Lung (tissue), 16 donors: Measurements from ENCODE around the gene WFDC9. TPM values are rescaled to one million over a fixed set of nuclear protein-coding genes. Genes with fewer than 3 reads are reported as not detected.
"Not testable (repeated sequence)": the region's sequence is repeated elsewhere in the genome, so short reads cannot be mapped to it uniquely, and the experiment has no call there.

Source experiments
- ATAC-seq: fragments of 200-7000 bp; cut with Tn5 transposase; one replicate; pipeline ENCODE4 v1.9.1; 2020; ENCODE audit warnings: moderate number of reproducible peaks; ENCODE audit not compliant: insufficient read depth, low FRiP score
- DNase-seq, 3 donors: peaks; one replicate each; pipeline ENCODE4 v3.0.0-alpha.2; 2013 to 2017
- H3K27ac ChIP-seq, 2 donors: one replicate each; pipeline ENCODE4 v1.5.1; 2013; ENCODE audit warnings: mild to moderate bottlenecking in 2 of 2, moderate library complexity in 2 of 2, control low read depth in 1 of 2, inconsistent platforms in 1 of 2, low read depth in 1 of 2, low read length in 1 of 2
- H3K27me3 ChIP-seq, 3 donors: one replicate each; pipeline ENCODE4 v1.5.1; 2013; ENCODE audit warnings: low read length in 2 of 3; ENCODE audit not compliant: control insufficient read depth in 3 of 3, insufficient read depth in 3 of 3
- H3K36me3 ChIP-seq, 4 donors: one replicate each; pipeline ENCODE4 v1.5.1; 2013; ENCODE audit warnings: low read length in 4 of 4, mild to moderate bottlenecking in 1 of 4, moderate library complexity in 1 of 4; ENCODE audit not compliant: control insufficient read depth in 4 of 4, insufficient read depth in 4 of 4
- H3K4me1 ChIP-seq, 5 donors: one replicate each; pipeline ENCODE4 v1.5.1; 2013; ENCODE audit warnings: low read length in 5 of 5, mild to moderate bottlenecking in 2 of 5, moderate library complexity in 1 of 5; ENCODE audit not compliant: control insufficient read depth in 5 of 5, insufficient read depth in 5 of 5
- H3K4me3 ChIP-seq: one replicate; pipeline ENCODE4 v1.5.1; 2013; ENCODE audit warnings: mild to moderate bottlenecking, control low read depth, moderate library complexity
- H3K9ac ChIP-seq, 2 donors: one replicate each; pipeline ENCODE4 v1.5.1; 2013; ENCODE audit warnings: low read length in 2 of 2, control low read depth in 1 of 2; ENCODE audit not compliant: insufficient read depth in 1 of 2
- H3K9me3 ChIP-seq, 4 donors: one replicate each; pipeline ENCODE4 v1.5.1; 2013; ENCODE audit warnings: low read length in 3 of 4, mild to moderate bottlenecking in 1 of 4, moderate library complexity in 1 of 4; ENCODE audit not compliant: control insufficient read depth in 4 of 4, insufficient read depth in 3 of 4
- WGBS, 2 donors: extraction: QIAGEN DNeasy Blood & Tissue Kit; methylation state at CpG; one replicate each; pipeline ENCODE4 v1.1.7; 2013; 5-methylcytosine and 5-hydroxymethylcytosine counted together
- long read RNA-seq, 5 donors: transcript quantifications; one replicate each; lab custom pipeline, GENCODE V29; 2026
- polyA plus RNA-seq, 2 donors: library from polyadenylated mRNA; stranded (reverse); fragments of 200-250 nt; gene quantifications; one replicate each; pipeline ENCODE4 v1.2.1, GENCODE V29; 2013
- total RNA-seq, 2 donors: library from RNA; depleted of rRNA in 1 of 2; stranded (reverse); fragments of >200 nt in 1 of 2; gene quantifications; one replicate each; pipeline ENCODE4 v1.2.1, GENCODE V29; 2014 to 2021
- TF ChIP-seq, protein P1 (sequence below): IDR thresholded peaks from 2 replicates; pipeline ENCODE4 v1.5.1; 2012; ENCODE audit warnings: mild to moderate bottlenecking; ENCODE audit errors: control extremely low read depth, extremely low read depth
- donor health status: control.
- donor health status: control.
- donor health status: Bipolar disorder and iron deficiency.
- donor health status: healthy.
- donor health status: DM: yes; HTN: yes; CAD: no.

Gene WFDC9
- not detected for total RNA-seq
- not detected for polyA plus RNA-seq
- long read RNA-seq, donor 1 = 0 reads
- long read RNA-seq, donor 2 = 0 reads
- long read RNA-seq, donor 3 = 0 reads
- long read RNA-seq, donor 4 = 0 reads
- long read RNA-seq, donor 5 = 0 reads

- WGBS, 2 donors = 79 to 85% methylated on average over 4 of the region's 4 CpGs
- no peak for ATAC-seq
- no peak within 1 kb of the TSS for H3K4me3 ChIP-seq
- no peak within 1 kb of the TSS for H3K27ac ChIP-seq
- no peaks in the 10 kb centered on the region for H3K4me1 ChIP-seq
- no peak within 1 kb of the TSS for H3K9ac ChIP-seq
- no peak for DNase-seq
- TF ChIP-seq, protein P1, sequence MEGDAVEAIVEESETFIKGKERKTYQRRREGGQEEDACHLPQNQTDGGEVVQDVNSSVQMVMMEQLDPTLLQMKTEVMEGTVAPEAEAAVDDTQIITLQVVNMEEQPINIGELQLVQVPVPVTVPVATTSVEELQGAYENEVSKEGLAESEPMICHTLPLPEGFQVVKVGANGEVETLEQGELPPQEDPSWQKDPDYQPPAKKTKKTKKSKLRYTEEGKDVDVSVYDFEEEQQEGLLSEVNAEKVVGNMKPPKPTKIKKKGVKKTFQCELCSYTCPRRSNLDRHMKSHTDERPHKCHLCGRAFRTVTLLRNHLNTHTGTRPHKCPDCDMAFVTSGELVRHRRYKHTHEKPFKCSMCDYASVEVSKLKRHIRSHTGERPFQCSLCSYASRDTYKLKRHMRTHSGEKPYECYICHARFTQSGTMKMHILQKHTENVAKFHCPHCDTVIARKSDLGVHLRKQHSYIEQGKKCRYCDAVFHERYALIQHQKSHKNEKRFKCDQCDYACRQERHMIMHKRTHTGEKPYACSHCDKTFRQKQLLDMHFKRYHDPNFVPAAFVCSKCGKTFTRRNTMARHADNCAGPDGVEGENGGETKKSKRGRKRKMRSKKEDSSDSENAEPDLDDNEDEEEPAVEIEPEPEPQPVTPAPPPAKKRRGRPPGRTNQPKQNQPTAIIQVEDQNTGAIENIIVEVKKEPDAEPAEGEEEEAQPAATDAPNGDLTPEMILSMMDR = no peak
- no peaks in the 10 kb centered on the region for H3K27me3 ChIP-seq
- H3K36me3 ChIP-seq = no peaks in the 10 kb centered on the region
- H3K9me3 ChIP-seq = no peaks in the 10 kb centered on the region
Measured at GRCh38 chr20:45631184-45631583, at the start of gene WFDC9. Gene WFDC9 (minus strand): TSS chr20:45631284. CDS start chr20:45610181, 21,103 bp downstream.

DNA sequence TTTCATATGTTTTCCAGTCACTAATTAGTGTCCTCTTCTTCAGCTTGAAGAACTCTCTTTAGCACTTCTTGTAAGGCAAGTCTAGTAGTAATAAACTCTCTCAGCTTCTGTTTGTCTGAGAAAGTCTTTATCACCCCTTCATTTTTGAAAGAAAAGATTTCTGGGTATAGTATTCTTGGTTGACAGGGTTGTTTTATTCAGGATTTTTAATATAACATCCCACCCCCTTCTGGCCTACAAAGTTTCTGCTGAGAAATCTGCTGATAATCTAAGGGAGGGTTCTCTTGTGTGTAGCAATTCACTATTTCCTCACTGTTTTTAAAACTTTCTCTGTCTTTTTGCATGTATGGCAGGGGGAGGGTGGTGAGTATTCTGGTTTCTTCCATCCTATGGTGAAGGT, 48.6 kb upstream of the WFDC9 start:
- ATAC-seq (no peak), DNase-seq (no peak)
- Histone ChIP-seq H3K27ac (no peak overlapping the region), H3K9me3 (peaks cover 0 to 16% (median 6%) of the 10 kb centered on the region in 4 donors), H3K27me3 (no peaks in the 10 kb centered on the region), H3K4me3 (no peak overlapping the region), H3K36me3 (no peaks in the 10 kb centered on the region), H3K9ac (no peak overlapping the region), H3K4me1 (no peaks in the 10 kb centered on the region)
- TF ChIP-seq, protein P1 = no peak

DNA sequence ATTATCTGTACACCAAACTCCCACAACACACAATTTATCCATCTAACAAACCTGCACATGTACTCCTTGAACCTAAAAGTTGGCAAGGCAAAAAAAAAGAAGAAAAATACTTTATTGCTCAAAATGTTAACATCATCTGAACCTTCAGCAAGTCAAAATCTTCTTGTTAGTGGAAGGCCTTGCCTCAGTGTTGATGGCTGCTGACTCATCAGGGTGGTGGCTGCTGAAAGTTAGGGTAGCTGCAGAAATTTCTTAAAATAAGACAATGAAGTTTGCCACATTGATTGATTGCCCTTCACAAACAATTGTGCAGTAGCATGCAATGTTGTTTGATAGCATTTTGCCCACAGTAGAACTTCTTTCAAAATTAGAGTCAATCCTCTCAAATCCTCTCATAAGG, 41.7 kb upstream of the WFDC9 start:
- DNase-seq (no peak), ATAC-seq (no peak)
- TF ChIP-seq, protein P1 = no peak
- Histone ChIP-seq H3K27me3 (no peaks in the 10 kb centered on the region), H3K36me3 (no peaks in the 10 kb centered on the region), H3K9ac (no peak overlapping the region), H3K4me1 (no peaks in the 10 kb centered on the region), H3K9me3 (no peaks in the 10 kb centered on the region), H3K4me3 (no peak overlapping the region), H3K27ac (no peak overlapping the region)

- no peaks in the 10 kb centered on the region for H3K27me3 ChIP-seq
- H3K4me3 ChIP-seq = no peak within 1 kb of the TSS
- no peak for DNase-seq
- TF ChIP-seq, protein P1 = no peak
- H3K4me1 ChIP-seq = no peaks in the 10 kb centered on the region
- H3K36me3 ChIP-seq = no peaks in the 10 kb centered on the region
- ATAC-seq = no peak
- no peaks in the 10 kb centered on the region for H3K9me3 ChIP-seq
- H3K9ac ChIP-seq = no peak within 1 kb of the TSS
- H3K27ac ChIP-seq = no peak within 1 kb of the TSS
- WGBS, 2 donors = 79 to 86% methylated on average over 1 of the region's 1 CpG
Measured at GRCh38 chr20:45670139-45670538, 39.1 kb upstream of the WFDC9 start, which contains the start of gene WFDC11. Gene WFDC11 (minus strand): TSS chr20:45670239. CDS start chr20:45650600, 19,639 bp downstream.

DNA sequence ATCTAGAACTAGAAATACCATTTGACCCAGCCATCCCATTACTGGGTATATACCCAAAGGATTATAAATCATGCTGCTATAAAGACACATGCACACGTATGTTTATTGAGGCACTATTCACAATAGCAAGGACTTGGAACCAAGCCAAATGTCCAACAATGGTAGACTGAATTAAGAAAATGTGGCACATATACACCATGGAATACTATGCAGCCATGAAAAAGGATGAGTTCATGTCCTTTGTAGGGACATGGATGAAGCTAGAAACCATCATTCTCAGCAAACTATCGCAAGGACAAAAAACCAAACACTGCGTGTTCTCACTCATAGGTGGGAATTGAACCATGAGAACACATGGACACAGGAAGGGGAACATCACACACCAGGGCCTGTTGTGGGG, 26.0 kb upstream of the WFDC9 start:
- not testable (repeated sequence) for ATAC-seq, H3K4me1 ChIP-seq, DNase-seq, H3K9ac ChIP-seq, H3K27me3 ChIP-seq, H3K36me3 ChIP-seq, H3K27ac ChIP-seq, H3K4me3 ChIP-seq, H3K9me3 ChIP-seq
- WGBS, 2 donors = 86 to 95% methylated on average over 3 of the region's 3 CpGs

GRCh38 chr20:45651726-45652125, 20.6 kb upstream of the WFDC9 start:
- H3K4me1 ChIP-seq, H3K36me3 ChIP-seq, ATAC-seq, H3K27ac ChIP-seq, H3K4me3 ChIP-seq, H3K27me3 ChIP-seq, H3K9me3 ChIP-seq, H3K9ac ChIP-seq, DNase-seq: not testable (repeated sequence)
- WGBS, 2 donors = 72 to 76% methylated on average over 7 of the region's 7 CpGs
